ENCODE data around the gene POLD2. TPM values are rescaled to one million over a fixed set of nuclear protein-coding genes. Genes with fewer than 3 reads are reported as not detected.

POLD2 gene
- total RNA-seq (2022; extraction: Qiagen RNA extraction; ENCODE audit: low read depth): 142 to 177 TPM (median 159 TPM) in 5 replicates

GRCh38 chr7:44123190-44124003 is at the start of gene POLD2:
Gene POLD2 (minus strand): TSS chr7:44123548. CDS start chr7:44122053, 1,495 bp downstream.

GRCh38 chr7:44141221-44141850 is 18.0 kb upstream of the POLD2 start, which contains the start of gene MYL7:
Gene MYL7 (minus strand): TSS chr7:44141332. CDS start chr7:44141305, 27 bp downstream.

GRCh38 chr7:44103923-44104859 is 19.2 kb downstream of the POLD2 start, which contains the start of gene AEBP1:
Gene AEBP1 (plus strand): TSS chr7:44104345. CDS start chr7:44104666, 321 bp downstream.

GRCh38 chr7:44065431-44066110 is 57.8 kb downstream of the POLD2 start, which contains the start of gene PGAM2:
Gene PGAM2 (minus strand): TSS chr7:44065567. CDS start chr7:44065529, 38 bp downstream.

Other genes with a start within 250 kb of the POLD2 start
- gene URGCP, start 217.0 kb downstream of the POLD2 start, total RNA-seq (2022; extraction: Qiagen RNA extraction; ENCODE audit: low read depth): 27.5 to 31.5 TPM (median 29.7 TPM) in 5 replicates
- gene UBE2D4, start 197.1 kb downstream of the POLD2 start, total RNA-seq (2022; extraction: Qiagen RNA extraction; ENCODE audit: low read depth): 8.5 to 12.2 TPM (median 10.9 TPM) in 5 replicates
- gene SPDYE1, start 125.7 kb downstream of the POLD2 start, total RNA-seq (2022; extraction: Qiagen RNA extraction; ENCODE audit: low read depth): not detected in 5 replicates
- 65.7 to 74.1 TPM (median 66.9 TPM) in 5 replicates for gene DBNL, start 78.8 kb downstream of the POLD2 start, total RNA-seq (2022; extraction: Qiagen RNA extraction; ENCODE audit: low read depth)
- gene PGAM2, start 58.0 kb downstream of the POLD2 start, total RNA-seq (2022; extraction: Qiagen RNA extraction; ENCODE audit: low read depth): 0.11 TPM in 1 of 5 replicates, not detected in the others
- gene POLM, start 41.0 kb downstream of the POLD2 start, total RNA-seq (2022; extraction: Qiagen RNA extraction; ENCODE audit: low read depth): 4.7 to 8.5 TPM (median 7.7 TPM) in 5 replicates
- not detected in 5 replicates for gene AEBP1, start 19.2 kb downstream of the POLD2 start, total RNA-seq (2022; extraction: Qiagen RNA extraction; ENCODE audit: low read depth)
- not detected in 5 replicates for gene MYL7, start 17.8 kb upstream of the POLD2 start, total RNA-seq (2022; extraction: Qiagen RNA extraction; ENCODE audit: low read depth)
- gene GCK, start 65.9 kb upstream of the POLD2 start, total RNA-seq (2022; extraction: Qiagen RNA extraction; ENCODE audit: low read depth): not detected in 5 replicates
- gene YKT6, start 77.4 kb upstream of the POLD2 start, total RNA-seq (2022; extraction: Qiagen RNA extraction; ENCODE audit: low read depth): 110 to 128 TPM (median 123 TPM) in 5 replicates
- gene CAMK2B, start 202.0 kb upstream of the POLD2 start, total RNA-seq (2022; extraction: Qiagen RNA extraction; ENCODE audit: low read depth): 0.15 to 0.28 TPM (median 0.20 TPM) in 5 replicates